GM12864 (cell line): Measurements from ENCODE around the gene TMEM132A.

Source experiments
- DNase-seq: peaks from one replicate; pipeline ENCODE4 v3.0.0-alpha.2; 2011; ENCODE audit warnings: low read depth
- H3K4me3 ChIP-seq: 2 replicates; pipeline ENCODE4 v1.5.1; 2011; ENCODE audit warnings: mild to moderate bottlenecking, low read depth, low read length, control low read depth
- TF ChIP-seq, protein P1 (sequence below): IDR thresholded peaks from 2 replicates; pipeline ENCODE4 v1.5.1; 2011; ENCODE audit warnings: low read depth, mild to moderate bottlenecking, moderate library complexity, low read length, control low read depth, inconsistent platforms; ENCODE audit errors: missing control alignments

The TMEM132A gene

DNA sequence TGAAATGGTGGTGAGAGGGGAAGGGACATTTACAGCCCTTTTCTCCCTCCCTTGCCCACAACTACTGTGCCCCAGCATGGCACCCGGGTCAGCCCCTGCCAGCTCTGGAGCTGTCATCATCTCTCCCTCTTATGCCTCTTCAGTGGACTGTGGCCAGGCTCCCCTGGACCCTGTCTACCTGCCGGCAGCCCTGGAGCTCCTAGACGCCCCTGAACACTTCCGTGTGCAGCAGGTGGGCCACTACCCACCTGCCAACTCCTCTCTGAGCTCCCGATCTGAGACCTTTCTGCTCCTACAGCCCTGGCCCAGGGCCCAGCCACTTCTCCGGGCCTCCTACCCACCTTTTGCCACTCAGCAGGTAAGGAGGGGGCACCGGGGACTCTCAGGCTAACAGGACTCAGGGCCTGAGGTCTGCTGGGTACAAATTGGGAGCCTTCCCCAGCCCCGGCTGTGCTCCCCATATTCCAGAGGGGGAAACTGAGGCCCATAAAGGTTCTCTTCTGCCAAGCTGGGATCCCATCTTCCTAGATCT lies 2.9 kb downstream of the TMEM132A start:
- H3K4me3 ChIP-seq = no peak overlapping the region
- no peak for DNase-seq
- TF ChIP-seq, protein P1, sequence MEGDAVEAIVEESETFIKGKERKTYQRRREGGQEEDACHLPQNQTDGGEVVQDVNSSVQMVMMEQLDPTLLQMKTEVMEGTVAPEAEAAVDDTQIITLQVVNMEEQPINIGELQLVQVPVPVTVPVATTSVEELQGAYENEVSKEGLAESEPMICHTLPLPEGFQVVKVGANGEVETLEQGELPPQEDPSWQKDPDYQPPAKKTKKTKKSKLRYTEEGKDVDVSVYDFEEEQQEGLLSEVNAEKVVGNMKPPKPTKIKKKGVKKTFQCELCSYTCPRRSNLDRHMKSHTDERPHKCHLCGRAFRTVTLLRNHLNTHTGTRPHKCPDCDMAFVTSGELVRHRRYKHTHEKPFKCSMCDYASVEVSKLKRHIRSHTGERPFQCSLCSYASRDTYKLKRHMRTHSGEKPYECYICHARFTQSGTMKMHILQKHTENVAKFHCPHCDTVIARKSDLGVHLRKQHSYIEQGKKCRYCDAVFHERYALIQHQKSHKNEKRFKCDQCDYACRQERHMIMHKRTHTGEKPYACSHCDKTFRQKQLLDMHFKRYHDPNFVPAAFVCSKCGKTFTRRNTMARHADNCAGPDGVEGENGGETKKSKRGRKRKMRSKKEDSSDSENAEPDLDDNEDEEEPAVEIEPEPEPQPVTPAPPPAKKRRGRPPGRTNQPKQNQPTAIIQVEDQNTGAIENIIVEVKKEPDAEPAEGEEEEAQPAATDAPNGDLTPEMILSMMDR = no peak

DNA sequence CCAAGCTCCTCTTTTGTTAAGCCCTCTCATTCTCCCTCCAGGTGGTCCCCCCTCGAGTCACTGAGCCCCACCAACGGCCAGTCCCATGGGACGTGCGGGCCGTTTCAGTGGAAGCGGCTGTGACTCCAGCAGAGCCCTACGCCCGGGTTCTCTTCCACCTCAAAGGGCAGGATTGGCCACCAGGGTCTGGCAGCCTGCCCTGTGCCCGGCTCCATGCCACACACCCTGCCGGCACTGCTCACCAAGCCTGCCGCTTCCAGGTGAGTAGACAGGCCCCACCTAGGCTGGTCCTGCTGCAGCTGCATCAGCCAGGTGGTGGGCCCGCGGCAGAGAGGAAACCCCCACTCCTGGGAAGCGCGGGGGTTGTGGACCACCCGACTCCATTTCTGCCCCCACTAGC lies 3.3 kb downstream of the TMEM132A start:
- H3K4me3 ChIP-seq = no peak overlapping the region
- DNase-seq = no peak
- TF ChIP-seq, protein P1 = no peak

DNA sequence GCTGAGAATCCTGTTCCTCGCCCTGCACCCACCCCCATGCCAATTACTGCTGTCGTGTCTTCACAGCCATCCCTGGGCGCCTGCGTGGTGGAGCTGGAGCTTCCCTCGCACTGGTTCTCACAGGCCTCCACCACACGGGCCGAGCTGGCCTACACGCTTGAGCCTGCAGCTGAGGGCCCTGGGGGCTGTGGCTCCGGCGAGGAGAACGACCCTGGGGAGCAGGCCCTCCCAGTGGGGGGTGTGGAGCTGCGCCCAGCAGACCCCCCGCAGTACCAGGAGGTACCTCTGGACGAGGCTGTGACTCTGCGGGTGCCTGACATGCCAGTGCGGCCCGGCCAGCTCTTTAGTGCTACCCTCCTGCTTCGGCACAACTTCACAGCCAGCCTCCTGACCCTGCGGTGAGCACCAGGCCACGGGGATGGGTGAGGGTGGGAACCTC lies 4.3 kb downstream of the TMEM132A start:
- H3K4me3 ChIP-seq = no peak overlapping the region
- DNase-seq = no peak
- TF ChIP-seq, protein P1 = no peak

DNA sequence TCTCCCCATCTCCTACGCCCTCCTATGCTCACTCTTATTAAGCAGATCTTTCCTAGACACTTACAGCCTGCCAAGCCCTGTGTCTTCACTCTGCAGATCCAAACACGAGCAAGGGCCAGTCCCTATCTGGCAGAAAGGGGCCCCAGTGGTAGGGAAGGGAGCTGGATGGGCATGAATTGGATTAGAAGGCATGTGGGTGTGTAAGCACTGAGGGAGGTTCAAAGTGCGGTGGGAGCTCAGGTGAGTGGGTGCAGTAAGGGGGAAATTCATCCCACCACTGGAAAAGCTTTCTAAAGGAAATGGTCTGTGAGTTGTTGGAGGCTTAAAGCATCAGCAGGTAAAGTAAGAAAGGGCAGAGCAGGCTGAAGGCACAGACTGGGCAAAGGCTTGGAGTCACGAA lies 5.5 kb downstream of the TMEM132A start:
- no peak overlapping the region for H3K4me3 ChIP-seq
- DNase-seq = no peak
- TF ChIP-seq, protein P1 = no peak

DNA sequence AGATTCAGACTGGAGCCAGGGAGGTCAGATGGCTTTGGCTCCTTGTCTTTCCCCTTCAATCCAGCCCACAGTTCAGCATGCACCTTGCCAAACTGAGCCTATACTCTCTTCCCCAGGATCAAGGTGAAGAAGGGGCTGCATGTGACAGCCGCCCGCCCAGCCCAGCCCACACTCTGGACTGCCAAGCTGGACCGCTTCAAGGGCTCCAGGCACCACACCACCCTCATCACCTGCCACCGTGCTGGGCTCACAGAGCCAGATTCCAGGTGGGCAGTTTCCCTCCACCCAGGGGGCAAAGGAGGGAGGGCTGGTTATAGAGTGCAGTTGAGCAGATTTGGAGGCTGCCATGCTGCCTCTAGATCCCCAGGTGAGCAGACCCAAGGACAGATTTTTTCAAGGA lies 6.1 kb downstream of the TMEM132A start:
- TF ChIP-seq, protein P1 = no peak
- H3K4me3 ChIP-seq = no peak overlapping the region
- DNase-seq = no peak

DNA sequence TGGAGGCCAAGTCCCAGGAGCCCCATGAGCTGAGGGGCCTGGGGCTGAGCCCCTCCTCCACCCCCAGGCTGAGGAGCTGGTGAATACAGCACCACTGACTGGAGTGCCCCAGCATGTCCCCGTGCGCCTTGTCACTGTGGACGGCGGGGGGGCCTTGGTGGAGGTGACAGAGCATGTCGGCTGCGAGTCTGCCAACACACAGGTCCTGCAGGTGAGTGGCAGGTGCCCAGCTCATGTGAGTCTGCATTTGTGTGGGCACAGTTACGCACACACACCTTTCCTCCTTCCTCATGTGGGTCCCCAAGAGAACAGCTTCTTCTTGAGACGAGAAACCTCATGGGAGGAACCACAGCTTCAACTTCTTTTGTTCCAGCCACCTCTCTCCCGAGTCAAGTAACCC lies 7.7 kb downstream of the TMEM132A start:
- H3K4me3 ChIP-seq = no peak overlapping the region
- DNase-seq = no peak

More for the DNA sequence above, 7.7 kb downstream of the TMEM132A start:
- TF ChIP-seq, protein P1 = no peak
